ENCODE measurements around the gene PGAM1.
"Not testable (repeated sequence)": the region's sequence is repeated elsewhere in the genome, so short reads cannot be mapped to it uniquely, and the experiment has no call there.

Gene PGAM1

DNA sequence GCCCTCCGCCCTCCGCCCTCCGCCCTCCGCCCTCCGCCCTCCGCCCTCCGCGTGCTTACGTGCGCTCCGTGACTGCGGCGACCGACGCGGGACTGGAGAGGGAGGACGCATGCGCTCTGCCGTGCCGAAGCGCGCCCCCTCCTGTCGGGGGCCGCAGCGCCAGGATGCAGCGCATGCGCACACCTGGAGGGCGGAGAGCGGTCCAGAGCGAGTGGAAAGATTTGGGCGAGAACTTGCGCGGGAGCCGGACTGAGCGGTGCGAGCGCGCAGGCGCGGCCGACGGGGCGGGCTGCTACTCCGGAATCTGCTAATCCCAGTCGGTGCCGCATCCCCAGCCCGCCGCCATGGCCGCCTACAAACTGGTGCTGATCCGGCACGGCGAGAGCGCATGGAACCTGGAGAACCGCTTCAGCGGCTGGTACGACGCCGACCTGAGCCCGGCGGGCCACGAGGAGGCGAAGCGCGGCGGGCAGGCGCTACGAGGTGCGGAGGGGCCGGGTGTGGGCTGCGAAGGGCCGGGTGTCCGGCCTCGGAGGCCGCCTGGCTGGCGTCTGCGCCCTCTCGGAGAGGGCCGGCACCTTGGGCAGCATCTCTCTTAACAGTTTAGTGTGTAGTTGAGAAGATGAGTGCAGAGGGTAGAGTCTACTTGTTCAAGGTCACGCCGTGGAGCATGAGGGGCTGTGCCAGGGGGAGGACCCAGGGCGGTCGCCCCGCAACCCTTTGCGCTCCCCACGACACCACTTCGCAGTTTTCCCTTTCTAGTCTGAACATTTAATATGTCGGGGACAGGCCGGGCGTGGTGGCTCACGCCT is at the start of gene PGAM1:
Gene PGAM1 (plus strand): TSS at position 228 of the 812 bp plus-strand sequence. CDS start 117 bp downstream, at position 345.
- DNase-seq = peak; percentile 88

DNA sequence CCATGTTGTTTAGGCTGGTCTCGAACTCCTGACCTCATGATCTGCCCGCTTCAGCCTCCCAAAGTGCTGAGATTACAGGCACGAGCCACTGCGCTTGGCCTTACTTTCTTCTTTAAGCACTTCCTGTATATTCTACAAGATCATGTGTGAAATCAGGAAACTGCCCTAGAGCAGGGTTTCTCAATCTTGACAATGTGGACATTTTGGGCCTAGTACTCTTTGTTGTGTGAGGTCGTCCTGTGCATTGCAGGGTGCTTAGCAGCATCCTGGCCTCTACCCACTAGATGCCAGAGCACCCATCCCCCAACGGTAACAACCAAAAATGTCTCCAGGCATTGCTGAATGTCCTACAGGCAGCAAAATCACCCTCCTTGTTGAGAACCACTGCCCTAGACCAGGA is 49.6 kb upstream of the PGAM1 start:
- no peak for DNase-seq

DNA sequence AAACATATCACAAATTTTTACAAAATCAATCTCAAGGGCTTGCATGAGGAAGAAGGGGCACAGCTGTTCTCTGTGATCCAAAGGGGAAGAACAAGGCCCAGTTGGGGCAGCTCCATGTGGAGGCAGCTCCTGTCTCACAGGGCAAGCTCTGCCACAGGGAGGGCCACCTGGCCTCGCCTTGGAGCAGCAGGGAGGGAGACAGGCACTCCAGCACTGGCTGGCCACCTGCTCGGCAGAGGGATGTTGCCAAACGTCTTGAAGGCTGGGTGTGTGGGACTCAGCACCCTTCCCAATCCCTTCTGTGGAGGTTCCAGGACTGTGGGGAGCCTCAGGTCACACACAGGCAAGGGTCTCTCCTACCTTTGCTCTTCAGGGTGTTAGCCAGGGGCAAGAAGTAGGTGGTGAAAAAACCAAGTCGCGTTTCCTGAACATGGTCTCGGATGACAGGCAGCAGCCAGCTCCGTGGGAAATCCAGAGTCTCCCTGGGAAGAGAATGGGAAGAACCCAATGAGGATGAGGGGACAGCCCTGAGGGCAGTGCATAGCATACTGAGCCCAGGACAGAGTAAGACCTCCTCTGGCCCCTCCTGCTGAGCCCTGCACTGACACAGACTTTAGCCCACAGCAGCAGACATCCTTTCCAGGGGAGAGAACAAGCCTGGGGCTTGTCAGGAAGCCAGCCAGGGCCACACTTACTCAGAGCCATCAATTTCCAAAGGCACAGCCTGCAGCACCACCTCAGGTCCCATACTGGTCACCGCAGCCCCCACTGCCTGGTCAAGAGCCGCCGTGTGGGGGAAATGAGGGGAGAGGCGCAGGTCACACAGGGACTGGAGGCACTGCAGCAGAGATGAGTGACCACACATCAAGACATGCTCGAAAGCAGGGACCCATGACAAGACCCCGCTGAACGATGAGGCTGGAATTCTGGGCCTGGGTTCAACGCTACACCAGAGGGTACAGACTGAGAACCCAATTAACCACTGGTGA is 46.8 kb upstream of the PGAM1 start:
- DNase-seq = no peak

DNA sequence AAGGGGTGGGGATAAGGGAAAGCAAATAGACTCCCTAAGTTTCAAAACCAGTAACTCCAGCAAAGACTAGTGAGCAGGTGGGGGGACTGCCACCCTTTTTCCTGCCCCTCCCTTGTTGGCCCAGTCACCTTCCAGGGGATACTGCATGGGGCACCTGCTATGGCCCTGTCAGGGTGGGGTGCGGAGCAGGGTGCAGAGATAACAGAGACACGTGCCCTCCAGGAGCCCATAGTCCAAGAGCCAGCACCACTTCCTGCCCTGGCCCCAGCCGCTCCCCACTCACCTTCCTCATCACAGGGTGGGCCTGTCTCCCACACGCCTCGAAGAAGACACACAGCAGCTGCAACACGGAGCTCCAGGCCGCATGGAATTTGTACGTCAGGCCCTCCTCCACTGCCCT is 45.5 kb upstream of the PGAM1 start:
- no peak for DNase-seq

DNA sequence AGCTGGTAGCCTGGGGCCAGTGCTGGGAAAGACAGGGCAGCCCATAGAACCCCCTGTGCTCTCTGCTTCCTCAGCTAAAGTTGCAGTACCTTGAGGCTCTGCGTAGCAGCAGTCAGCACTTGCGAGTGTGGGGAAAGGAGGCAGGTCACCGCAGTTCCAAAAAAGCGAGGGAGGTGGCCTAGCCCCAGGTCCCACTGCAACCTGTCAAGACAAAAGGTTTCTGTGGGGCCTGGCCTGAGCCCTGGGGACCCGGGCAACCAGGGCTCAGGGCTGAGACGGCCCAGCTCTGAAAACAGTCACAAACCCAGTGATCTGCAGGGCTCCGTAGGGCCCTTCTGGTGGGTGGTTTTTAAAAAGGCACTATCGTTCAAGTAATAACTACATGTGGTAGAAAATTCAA is 44.4 kb upstream of the PGAM1 start:
- no peak for DNase-seq

DNA sequence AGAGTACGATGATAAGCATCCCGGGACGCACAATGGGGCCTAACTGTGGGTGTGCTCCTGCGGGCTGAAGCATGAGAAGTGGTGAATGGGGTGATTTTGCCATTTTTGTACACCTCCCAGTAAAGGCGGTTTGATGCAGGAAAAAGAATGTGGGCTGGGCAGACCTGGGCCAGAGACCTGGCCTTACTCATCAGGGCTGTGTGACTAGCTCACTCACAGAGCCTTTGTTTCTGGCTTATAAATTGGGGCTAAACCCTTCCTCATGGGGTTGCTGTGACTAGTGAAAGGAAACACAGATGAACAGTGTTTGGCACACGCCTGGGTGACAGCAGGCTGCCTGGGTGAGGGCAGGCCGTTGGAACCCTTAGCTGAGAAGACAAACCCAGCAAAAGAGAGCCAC is 42.8 kb upstream of the PGAM1 start:
- no peak for DNase-seq

DNA sequence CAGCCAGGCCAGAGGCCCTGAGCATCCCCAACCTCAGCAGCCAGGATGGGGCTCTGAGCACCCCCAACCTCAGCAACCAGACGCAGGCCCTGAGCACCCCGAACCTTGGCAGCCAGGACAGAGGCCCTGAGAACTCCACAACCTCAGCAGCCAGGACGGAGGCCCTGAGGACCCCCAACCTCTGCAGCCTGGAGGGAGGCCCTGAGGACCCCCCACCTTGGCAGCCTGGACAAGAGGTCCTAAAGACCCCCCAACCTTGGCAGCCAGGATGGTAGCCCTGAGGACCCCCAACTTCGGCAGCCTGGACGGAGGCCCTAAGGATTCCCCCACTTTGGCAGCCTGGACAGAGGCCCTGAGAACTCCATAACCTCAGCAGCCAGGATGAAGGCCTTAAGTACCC is 41.8 kb upstream of the PGAM1 start:
- no peak for DNase-seq

DNA sequence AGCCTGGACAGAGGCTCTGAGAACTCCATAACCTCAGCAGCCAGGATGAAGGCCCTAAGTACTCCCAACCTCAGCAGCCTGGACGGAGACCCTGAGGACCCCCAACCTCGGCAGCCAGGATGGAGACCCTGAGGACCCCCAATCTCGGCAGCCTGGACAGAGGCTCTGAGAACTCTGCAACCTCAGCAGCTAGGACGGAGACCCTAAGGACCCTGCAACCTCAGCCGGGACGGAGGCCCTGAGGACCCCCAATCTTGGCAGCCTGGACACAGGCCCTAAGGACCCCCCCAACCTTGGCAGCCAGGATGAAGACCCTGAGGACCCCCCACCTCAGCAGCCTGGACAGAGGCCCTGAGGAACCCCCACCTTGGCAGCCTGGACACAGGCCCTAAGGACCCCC is 41.4 kb upstream of the PGAM1 start:
- DNase-seq = no peak

DNA sequence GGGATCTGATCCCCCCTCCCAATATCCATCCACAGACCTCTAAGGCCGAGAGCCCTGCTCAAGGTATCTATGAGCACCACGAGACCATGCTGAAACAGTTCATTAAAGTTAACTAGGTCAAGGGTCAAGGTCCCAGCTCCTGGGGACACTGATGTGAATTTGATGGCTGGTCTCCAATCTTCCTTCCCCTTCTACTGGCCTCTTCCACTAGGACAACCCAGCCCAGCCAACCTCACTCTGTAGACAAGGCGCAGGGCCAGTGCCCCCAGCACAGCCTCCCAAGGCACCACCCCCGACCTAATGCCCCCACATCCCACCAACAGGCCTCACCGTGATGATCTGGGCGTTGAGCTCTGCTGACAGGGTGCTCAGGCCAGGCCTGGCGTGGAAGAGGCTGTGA is 40.4 kb upstream of the PGAM1 start:
- no peak for DNase-seq

DNA sequence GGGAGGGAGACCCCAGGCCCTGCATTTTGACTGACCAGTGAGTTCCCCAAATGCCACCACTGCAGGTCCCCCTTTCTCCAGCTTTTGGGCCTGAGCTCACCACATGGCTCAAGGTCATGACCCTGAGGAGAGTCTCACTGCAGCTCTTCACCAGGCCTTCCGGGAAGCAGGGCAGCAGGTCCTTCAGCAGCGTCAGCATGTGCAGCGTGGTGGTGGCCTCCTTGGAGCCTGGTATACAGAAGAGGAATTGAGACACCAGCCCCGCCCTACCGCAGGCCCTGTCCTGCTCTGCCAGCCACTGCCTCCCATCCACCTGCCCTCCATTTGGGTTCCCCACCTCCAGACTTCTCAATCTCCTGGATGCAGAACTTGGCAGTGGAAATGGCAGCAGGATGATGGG is 37.8 kb upstream of the PGAM1 start:
- DNase-seq = no peak

DNA sequence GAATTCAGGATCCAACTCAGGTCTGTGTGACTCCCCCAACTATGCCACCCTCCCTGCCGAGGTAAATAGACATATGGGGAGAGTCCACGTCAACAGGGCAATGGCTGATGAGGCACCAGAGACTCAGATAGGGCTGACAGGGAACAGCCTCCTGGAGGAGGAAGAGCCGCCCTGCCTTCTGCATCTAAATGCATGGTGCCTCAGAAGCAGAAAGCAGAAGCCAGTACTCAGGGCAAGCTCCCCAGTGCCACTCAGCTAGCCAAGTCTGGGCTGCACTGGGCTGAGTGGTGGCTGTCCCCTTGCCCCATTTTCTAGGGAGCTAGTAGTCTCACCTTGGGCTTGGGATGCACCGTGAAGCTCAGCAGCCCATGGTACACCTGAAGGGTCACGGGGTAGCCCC is 35.9 kb upstream of the PGAM1 start:
- DNase-seq = no peak

DNA sequence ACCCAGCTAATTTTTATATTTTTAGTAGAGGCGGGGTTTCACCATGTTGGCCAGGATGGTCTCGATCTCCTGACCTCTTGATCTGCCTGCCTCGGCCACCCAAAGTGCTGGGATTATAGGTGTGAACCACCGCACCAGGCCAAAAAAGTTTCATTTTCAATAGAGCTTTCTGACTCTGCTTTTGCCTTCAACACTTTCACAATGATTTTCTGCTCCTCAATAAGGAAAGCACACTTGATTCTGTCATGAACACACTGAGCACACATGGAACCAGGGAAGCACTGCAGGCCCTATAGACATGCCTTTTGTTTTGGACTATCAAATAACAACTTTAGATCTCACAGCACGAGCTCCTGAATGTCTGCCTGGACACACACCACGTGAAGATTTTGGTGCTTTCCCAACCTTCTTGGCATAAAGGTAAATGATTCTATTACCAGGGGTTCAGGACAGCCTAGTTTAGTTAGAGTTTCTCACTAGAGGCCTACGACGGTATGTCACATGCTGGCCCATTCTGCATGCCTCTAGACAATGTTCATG is 32.9 kb upstream of the PGAM1 start:
- no peak for DNase-seq

DNA sequence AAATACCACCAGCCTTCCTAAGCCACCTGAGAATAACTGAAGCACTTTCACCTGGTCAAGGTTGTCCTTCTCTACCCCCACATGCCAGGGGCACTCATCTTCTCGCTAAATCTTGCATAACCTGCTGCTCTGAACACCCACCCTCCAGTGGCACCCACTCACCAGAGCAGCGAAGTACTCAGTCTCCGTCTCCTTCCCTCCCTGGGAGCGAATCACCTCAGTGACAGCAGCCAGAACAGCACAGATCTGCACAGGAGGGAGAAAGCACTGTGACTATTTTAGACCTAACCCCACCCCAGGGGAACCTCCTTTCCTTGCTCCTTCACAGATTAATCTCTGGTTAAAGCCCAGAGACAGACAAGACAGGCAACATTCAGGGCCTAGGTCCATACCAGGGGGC is 29.9 kb upstream of the PGAM1 start:
- DNase-seq = no peak

DNA sequence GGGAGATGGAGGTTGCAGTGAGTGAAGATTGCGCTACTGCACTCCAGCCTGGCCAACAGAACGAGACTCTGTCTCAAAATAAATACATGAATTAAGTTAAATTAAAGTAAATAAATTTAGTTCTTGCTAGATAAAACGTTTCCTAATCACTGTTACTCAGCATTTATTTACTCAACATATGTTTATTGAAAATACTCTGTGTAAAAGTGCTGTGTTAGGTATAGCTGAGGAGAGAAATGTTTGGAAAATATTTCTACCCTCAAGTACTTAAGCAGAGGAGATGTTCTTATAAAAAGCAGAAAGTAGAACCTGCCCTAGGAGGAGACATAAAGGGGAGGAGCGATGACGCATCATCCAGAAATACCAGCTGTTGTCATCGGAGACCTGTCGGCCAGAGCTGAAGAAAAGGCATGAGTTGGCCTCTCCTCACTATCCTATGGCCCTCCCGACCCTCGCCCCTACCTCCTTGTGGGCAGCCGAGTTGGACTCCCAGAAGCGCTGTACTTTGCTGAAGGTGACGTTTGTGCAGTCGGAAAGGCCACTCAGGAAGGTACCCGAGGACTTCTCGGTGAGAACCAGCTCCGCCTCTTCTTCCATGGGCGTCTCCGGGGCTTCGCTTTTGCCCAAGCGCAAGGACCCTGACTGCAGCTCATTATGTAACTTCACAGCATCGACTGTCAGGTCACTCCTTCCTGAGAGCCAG is 26.0 kb upstream of the PGAM1 start:
- no peak for DNase-seq

DNA sequence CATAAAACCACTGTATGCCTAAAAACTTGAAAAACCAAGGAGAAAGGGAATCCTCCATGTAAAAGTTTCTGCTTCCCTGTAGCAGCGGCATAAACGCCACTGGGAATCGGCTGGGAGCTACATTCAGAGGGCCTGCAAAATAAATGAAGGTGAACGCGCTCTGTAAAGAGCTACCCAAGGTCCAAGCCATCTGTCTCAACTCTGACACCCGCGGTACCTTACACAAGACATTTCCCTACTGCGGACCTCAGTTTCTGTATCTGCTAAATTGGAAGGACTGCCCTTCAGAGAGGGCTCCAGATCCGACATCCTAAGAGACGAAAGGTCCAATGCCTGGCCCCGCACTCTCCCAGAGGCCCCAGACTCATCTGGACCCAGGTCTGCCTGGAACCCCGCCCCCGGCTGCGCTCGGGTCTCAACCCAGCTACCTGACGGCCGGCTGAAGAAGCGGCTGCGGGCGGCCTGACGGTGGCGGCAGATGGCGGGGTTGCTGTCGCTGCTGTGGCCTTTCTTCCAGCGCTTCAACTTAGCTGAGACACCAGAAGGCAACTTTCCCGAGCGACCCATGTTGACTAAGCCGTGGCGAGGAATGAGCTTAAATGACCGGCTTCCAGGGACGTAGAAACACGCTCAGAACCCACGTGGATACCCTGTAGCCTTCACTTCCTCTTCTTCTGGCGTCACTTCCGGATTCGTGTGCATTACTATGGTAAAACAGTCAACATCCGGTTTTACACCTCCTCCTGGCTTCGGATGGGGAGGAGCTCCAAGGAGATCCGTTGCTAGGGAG is 25.1 kb upstream of the PGAM1 start, which contains the start of gene RRP12:
Gene RRP12 (minus strand): TSS at position 676 of the 790 bp plus-strand sequence. CDS start 109 bp downstream, at position 567.
- DNase-seq = peak; percentile 97

DNA sequence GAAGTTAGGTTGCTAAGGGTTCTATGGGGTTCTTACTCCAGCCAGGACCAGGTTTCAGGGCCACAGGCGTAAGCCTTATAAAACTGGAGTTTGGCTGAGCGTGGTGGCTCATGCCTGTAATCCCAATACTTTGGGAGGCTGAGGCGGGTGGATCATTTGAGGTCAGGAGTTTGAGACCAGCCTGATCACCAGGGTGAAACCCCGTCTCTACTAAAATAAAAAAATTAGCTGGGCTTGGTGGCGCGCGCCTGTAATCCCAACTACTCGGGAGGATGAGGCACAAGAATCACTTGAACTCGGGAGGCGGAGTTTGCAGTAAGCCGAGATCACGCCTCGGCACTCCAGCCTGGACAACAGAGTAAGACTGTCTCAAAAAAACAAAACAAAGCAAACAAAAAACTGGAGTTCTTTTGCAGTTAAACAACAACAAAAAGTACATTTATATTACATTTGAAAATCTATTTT is 24.5 kb upstream of the PGAM1 start:
- DNase-seq = no peak

DNA sequence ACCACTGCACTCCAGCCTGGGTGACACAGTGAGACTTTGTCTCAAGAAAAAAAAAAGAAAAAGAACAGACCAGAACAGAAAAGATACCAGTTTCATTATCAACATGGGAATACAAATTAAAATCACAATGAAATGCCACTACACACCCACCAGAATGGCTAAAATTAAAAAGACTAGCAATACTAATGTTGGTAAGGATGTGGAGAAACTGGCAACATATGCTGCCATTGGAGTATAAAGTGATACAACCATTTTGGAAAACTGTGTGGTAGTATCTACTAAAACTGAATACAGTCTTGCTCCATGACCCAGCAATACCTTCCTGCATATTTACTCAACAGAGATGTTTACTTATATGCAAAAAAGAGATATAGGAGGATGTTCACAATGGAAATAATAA is 21.9 kb upstream of the PGAM1 start:
- DNase-seq = no peak

DNA sequence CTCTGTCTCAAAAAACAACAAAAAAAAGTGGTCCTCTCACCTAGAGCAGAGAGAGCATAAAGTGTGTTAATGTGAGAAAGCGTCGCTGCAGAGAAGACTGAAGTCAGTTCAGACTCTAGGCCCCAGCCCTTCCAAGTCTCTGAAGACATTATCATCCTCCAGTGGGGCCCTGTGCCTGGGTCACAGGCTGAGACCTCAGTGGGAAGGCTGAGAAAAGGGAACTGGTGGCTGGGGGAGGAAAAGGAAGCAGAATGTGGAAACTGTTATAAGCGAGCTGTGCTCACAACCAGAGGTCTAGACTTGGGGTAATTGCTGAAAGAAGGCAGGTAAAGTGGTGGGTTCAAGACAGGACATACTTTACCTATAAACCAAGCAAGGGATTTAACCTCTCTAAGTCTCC is 19.9 kb upstream of the PGAM1 start:
- no peak for DNase-seq

DNA sequence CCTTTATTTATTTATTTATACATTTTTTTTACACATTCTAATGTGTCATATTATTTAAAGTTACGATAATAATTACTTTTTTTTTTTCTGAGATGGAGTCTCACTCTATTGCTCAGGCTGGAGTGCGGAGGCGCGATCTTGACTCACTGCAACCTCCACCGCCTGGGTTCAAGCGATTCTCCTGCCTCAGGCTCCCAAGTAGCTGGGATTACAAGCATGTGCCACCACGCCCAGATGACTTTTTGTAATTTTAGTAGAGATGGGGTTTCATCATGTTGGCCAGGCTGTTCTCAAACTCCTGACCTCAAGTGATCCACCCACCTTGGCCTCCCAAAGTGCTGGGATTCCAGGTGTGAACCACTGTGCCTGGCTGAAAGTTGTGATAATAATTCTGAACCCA is 19.5 kb upstream of the PGAM1 start:
- DNase-seq = not testable (repeated sequence)

DNA sequence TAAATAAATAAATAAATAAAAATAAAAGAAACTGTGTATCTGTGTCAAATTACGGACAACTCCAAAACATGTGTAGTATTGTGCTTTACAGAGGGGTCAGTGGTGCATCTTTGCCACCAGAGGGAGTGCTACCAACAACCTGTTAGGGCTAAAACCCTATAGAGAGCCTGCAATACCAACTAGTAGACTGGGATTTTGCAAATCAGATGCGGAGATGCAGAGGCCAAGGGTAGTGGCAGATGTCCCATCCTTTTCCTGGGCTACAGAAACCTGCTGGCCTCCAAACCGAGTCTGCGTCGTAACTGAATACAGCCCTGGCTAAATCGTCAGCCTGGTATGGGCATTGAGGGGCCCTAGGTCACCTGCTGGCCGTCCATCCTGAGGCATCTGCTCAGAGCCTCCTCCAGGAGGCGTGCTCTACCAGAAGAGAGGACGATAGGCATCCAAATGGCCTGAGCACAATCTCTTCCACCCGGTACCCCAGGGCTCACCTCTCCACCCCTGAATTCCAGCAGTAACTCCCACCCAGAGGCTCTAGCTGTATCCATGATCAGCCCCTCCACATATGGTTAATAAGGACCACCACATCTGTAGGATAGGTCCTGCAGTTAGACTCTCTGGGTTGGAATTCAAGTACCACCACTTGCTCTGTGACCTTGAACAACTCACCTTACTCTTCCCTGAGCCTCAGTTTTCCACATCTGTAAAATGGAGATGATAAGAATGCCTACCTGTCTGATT is 18.6 kb upstream of the PGAM1 start:
- peak; percentile 86 for DNase-seq

DNA sequence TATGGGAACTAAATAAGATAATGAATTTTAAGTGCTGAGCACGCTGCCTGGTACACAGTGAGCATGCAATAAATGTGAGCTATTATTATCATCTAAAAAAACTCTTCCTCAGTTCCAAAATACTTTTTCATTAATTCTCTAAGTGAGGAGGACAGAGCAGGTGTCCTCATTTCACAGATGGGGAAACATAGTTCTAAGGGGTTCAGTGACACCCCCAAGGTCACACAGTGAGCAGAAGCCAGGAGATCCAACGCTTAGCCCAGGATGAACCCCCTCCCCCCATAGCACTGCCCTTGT is 18.1 kb upstream of the PGAM1 start:
- DNase-seq = no peak
